HG03103 (cell line): ENCODE data around the gene ENG.
"Not testable (repeated sequence)": the region's sequence is repeated elsewhere in the genome, so short reads cannot be mapped to it uniquely, and the experiment has no call there.

Source experiments
- ATAC-seq: cut with Tn5 transposase; IDR thresholded peaks from one replicate; pipeline ENCODE4 v1.9.1; 2021; ENCODE audit warnings: low read depth; ENCODE audit not compliant: unreplicated experiment

Gene ENG

DNA sequence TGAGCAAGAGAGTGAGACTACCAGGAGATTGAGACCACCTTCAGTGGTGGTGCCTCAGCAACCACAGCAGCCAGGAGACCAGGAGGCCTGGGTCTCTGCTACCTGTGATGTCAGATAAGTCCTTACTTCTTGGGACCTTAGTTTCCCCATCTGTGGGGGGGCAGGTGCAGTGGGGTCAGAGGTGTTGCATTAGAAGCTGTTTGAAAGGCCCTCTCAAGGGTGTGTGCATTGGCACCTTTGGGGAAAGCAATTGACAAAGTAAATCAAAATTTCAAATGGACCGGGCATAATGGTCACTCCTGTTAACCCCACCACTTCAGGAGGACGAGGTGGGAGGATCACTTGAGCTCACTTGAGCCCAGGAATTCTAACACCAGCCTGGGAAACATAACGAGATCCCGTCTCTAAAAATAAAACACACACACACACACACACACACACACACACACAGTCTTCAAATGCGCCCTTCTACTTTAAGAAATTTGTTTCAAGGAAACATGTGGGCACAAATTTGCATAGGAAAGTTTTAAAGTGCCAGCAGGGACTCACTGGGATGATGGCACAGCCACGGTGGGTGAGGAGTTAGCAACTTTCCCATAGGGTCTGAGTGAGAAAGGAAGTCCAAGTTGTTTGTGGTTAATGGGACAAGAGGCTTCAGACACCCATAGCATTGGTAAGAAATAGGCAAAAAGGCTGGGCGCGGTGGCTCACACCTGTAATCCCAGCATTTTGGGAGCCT, 24.4 kb upstream of the ENG start:
- ATAC-seq: no peak

DNA sequence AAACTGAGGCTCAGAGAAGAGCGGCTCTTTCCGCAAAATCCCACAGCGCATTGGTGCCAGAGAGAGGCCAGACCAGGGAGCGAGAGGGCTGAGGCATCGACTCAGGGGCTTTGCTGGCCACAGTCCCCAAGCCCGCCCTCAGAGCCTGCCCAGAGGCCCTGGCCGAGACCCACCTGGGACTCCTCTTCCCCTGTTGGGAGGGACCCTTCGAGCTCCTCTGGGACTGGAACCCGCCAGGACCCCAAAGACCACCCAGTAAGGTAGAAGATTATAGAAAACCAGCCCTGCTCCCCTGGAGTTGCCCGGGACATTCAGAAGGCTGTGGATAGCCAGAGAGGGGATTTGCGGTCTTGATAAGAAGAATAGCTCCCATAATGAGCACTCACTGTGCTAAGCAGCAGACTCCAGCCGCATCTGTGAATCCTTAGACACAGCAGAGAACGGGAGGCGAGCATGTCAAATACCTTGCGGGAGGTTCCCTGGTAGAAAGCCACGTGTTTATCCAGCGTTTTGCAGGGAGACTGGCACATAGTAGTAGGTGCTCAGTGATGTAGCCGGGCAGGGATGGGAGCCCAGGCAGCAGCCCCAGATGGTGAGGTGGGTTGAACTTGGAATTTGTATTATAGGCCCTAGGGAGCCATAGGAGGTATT, 23.7 kb upstream of the ENG start:
- ATAC-seq: no peak

DNA sequence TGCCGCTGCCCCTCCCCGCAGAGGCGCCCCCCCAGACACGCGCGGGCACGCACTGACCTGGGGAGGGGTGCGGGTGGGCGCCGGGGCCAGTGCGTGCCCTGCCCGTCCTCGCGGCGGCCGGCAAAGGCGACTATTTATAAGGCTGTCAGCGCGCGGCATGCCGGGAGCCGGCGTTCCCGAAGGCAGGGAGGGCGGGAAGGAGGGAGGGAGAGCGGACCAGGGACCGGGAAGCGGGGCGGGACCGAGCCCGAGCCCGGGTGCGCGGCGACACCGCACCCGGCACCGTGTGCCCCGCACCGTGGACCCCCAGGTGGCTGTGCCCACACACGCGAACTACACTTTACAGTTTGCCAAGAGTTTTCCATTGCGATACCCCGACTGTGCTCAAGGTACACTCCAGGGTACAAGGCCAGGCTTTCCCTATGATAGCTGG, 23.1 kb upstream of the ENG start, which contains the start of gene AK1:
Gene AK1 (minus strand): TSS at position 110 of the 433 bp plus-strand sequence. CDS start 3,058 bp downstream, outside the sequence.
- no peak for ATAC-seq

DNA sequence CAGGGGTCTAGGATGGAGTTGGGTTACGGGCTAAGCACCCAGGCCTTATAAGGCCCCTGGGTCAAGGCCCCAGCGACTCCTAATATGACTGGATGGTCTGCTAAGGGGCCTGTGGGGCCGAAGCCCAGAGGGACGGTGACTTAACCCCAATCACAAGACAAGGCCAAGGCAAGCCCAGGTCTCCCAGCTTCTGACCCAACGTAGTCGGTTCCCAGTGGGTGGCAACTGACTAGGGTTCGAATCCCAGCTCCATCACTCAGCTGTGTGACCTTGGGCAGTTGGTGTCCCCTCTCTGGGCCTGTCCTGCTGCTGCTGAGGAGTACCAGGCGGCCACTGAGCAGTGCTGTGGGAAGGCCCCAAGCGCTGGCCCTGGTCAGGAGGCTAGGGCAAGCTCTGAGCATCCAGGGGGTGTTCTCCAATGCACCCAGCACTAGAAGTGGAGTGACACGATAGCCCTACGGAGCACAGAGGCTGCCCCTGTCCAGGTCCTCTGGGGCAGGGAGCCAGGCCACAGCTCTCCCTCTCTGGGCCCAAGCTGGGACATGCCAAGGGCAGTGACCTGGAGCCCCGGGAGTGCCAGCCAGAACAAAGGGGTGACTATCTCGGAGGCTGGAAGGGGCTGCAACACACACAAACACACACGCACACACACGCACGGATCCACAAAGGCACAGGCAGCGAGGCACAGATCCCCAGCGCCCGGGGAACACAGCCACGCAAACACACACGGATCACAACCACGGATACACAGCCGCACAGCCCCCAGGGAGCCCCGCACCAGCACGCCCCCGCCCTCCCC, 22.5 kb upstream of the ENG start:
- no peak for ATAC-seq

DNA sequence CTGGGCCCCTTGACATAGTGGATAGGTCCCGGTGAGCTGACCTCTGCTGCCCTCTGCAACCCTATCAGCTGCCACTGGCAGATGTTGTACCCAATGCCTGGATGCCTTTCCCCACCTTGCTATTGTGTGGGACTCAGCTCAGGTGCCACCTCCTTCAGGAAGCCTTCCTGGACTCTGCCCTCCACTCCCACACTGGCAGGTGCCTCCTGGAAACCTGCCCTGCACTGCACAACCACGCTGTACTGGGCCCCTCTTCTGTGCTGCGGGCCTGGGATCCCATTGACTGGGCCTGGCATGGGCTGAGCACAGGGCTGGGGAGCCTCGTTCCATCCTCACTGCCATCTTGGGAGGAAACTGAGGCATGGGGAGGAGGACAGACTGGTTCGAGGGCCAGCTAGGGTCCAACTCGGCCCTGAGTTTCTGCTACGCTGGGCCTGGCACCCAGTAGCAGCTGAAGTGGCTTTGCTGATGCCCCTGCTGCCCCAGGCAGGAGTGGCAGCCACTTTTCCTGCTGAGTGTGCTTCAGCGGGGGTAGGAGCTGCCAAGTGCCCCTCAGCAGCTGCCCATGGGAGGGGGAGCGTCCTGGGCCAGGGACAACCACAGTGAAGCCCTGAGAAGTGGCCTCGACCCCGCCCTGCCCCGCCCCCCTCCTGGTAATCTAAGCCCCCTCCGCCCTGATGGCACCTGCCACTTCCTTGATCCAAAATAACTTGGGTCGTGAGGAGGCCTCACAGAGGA, 21.7 kb upstream of the ENG start:
- no peak for ATAC-seq

DNA sequence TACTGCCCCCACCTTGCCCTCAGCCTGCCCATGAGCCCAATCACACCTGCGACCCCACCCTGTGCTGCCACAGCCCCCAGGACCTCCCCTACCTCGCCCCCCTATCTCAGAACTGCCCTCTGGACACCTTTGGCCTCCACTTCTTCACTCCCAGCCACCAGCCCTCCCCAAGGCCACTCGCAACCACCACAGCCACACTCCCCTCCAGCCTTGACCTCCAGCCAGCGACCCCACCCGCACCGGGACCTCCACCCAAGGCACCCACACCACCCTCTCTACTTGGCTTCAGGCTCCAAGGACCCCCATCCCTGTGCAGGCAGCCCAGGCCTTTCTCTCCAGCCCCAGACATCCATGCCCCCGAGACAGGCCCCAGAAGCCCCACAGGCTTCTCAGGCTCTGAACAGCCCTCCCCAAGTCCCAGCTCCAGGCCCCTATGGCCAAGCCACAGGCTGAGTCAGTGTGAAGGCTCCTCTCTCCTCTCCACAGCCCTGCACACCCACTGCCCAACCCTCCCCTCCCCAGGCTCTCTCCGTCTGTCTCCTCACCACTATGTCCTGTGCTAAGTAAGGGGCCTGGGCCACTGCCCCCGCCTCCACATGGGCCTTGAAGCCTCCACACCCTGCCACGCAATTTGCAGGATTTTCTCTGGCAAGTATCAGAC, 21.0 kb upstream of the ENG start:
- ATAC-seq: no peak

GRCh38 chr9:127874301-127875221, 20.1 kb upstream of the ENG start:
- no peak for ATAC-seq

DNA sequence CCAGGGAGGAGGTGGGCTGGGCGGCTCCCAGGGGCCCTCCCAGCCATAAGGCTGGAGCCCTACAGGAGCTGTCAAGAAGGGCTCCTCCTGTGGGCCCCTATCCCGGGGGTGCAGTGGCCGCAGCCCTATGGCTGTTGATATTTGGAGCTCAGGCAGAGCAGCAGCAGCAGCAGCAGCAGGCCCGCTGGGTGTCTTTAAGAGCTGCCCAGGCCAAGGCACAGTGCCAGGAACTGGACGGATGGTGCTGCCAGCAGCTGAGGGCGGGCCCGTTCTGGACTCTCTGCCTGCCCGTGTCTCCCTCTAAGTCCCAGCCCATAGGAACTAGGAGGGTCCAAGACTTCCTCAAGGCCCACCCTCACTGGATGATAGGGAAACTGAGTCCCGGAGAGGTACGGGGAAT, 19.4 kb upstream of the ENG start:
- ATAC-seq: no peak

- no peak for ATAC-seq
Observed at GRCh38 chr9:127873223-127873691, 18.8 kb upstream of the ENG start.

DNA sequence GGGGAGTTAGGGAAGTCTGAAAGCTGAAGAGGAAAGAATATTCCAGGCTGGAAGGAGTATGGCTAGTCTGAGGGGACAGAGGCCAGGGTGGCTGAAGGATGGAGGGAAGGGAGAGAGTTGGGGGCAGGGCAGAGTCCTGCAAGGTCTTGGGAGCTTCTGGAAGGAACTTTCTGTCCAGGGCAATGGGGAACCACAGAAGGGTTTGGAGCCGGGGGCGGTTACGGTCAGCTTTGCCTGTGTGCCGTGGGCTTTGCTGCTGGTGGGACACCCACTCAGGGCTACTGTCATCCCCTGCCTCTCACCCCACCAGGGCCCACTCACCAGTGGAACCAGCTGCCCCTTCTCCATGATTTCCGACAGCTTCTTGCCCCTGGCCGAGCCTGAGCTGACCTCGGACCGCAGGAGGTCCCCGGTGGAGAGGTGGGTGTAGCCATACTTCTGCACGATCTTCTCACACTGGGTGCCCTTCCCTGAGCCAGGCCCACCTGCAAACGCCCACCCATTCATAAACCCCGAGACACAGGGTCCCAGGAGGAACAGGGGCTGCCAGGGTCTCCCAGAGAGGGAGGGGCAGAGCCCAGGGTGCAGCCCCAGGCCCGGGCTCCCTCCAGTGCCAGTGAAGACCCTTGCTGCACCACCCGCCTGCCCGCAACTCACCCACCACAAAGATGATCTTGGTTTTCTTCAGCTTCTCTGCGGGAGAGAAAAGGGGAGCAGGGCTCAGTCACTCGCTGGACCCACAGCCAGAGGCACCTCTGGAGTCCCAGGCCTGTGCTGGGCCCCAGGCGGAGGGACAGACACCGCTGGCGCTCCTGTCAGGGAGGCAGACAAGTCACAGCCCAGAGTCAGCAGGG, 18.1 kb upstream of the ENG start:
- no peak for ATAC-seq

GRCh38 chr9:127871531-127871930, 17.1 kb upstream of the ENG start:
- no peak for ATAC-seq

DNA sequence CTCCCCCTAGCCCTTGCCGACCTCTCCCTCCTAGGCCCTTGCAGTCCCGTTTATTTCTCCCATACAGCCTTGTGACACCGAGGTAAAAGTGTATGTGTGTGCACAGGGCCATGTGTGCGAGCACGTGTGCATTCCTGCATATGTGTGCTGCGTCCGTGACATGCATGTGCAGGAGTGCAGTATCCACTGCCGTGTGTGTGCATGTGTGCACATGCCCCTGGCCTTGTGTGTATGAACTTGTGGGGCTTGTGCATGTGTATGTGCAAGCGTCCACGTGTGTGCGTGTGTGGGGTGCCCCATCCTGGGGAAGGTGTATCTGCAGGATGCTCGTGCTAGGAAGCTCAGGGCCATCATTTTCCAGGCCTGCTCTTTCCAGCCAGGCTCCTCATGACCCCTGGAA, 16.4 kb upstream of the ENG start:
- no peak for ATAC-seq

- ATAC-seq: not testable (repeated sequence)
Observed at GRCh38 chr9:127870153-127870491, 15.7 kb upstream of the ENG start.

GRCh38 chr9:127869310-127870152, 15.1 kb upstream of the ENG start:
- ATAC-seq: no peak

- no peak for ATAC-seq
Observed at GRCh38 chr9:127868278-127868902, 13.9 kb upstream of the ENG start.

- no peak for ATAC-seq
Observed at GRCh38 chr9:127867356-127868277, 13.2 kb upstream of the ENG start.
